Pancreas (tissue), 10 donors: ENCODE results near the gene COMMD1. TPM values are rescaled to one million over a fixed set of nuclear protein-coding genes. Genes with fewer than 3 reads are reported as not detected.

ENCODE experiments used
- ATAC-seq, 4 donors: fragments of 200-7000 bp; cut with Tn5 transposase; one replicate each; pipeline versions ENCODE4 v1.8.0 to v1.9.1; 2020; ENCODE audit warnings: mild to moderate bottlenecking in 4 of 4, moderate library complexity in 4 of 4
- DNase-seq, 6 donors: peaks; one replicate each; pipeline ENCODE4 v3.0.0-alpha.2; 2020
- FAIRE-seq: peaks from 2 replicates; lab custom pipeline; 2012; peaks lifted over from hg19 to GRCh38; lab: Jason Lieb, UNC
- H3K27ac ChIP-seq, 4 donors: fragments of 200-600 bp; sonication (generic); 1 replicate in 3 of 4; 2 replicates in 1 of 4; pipeline versions ENCODE4 v1.5.0 to v1.8.0; 2020
- H3K27me3 ChIP-seq, 4 donors: fragments of 200-600 bp; one replicate each; pipeline ENCODE4 v1.8.0; 2021
- H3K36me3 ChIP-seq, 3 donors: fragments of 200-600 bp; sonication (generic) in 1 of 3; one replicate each; pipeline versions ENCODE4 v1.5.0 to v1.8.0; 2020 to 2021
- H3K4me1 ChIP-seq, 3 donors: fragments of 200-600 bp; one replicate each; pipeline ENCODE4 v1.8.0; 2021
- H3K4me3 ChIP-seq, 4 donors: fragments of 200-600 bp; sonication (generic) in 2 of 4; one replicate each; pipeline versions ENCODE4 v1.5.0 to v1.8.0; 2020 to 2021
- H3K9me3 ChIP-seq, 4 donors: fragments of 200-600 bp; one replicate each; pipeline ENCODE4 v1.8.0; 2021
- CTCF ChIP-seq, 4 donors: fragments of 200-600 bp; sonication (generic) in 3 of 4; IDR thresholded peaks; one replicate each; pipeline versions ENCODE4 v1.5.0 to v1.8.0; 2021; ENCODE audit warnings: antibody characterized with exemption in 4 of 4
- whole genome bisulfite sequencing, 2 donors: extraction: QIAGEN DNeasy Blood & Tissue Kit; methylation state at CpG; one replicate each; pipeline ENCODE4 v1.1.7; 2013; 5-methylcytosine and 5-hydroxymethylcytosine counted together
- intact Hi-C, 3 donors: fragments of 100-400 bp; cut with DNase I; formaldehyde crosslinking; loops; one replicate each; pipeline versions ENCODE4 v1.11.1 to v1.14.2; 2022
- polyA plus RNA-seq, 2 donors: library from polyadenylated mRNA; stranded (reverse); fragments of 200-250 nt; gene quantifications; one replicate each; pipeline ENCODE4 v1.2.3, GENCODE V29; 2013
- total RNA-seq, 6 donors: library from RNA; stranded (reverse); fragmentation: NEBNext Ultra II Directional in 4 of 6; extraction: Animal tissue kit (Norgen Biotek cat#: 25700) in 4 of 6; gene quantifications; one replicate each; pipeline versions ENCODE4 v1.2.1 to v1.2.4, GENCODE V29; 2021 to 2023
- donor health status: healthy with polysubstance abuse.
- donor health status: DM: no; HTN: no; CAD: no; lungs with moderate emphysema.
- donor health status: DM: no; HTN: no; CAD: no.
- donor health status: control.
- donor health status: control.
- donor health status: Bipolar disorder and iron deficiency.
- donor health status: DM: yes; HTN: yes; CAD: no.
- donor health status: DM: no; HTN: no; CAD: no.
- donor health status: DM: no; HTN: no; CAD: no.
- donor health status: DM: yes; HTN: yes; CAD: no.

COMMD1 gene
- total and polyA plus RNA-seq, 8 donors = 9.3 to 27.0 (median 15.8) TPM

- no peaks in the 10 kb centered on the region for H3K9me3 ChIP-seq
- H3K4me1 ChIP-seq = no peaks in the 10 kb centered on the region
- H3K36me3 ChIP-seq = no peaks in the 10 kb centered on the region
- H3K27me3 ChIP-seq = no peaks in the 10 kb centered on the region
- 92 to 97% methylated on average over 2 of the region's 2 CpGs for WGBS, 2 donors
- ATAC-seq = no peak
- intact Hi-C loops = no loop called here
- no peak for DNase-seq
- no peak for TF ChIP-seq CTCF (IDR thresholded peaks at IDR 0.05)
- no peak overlapping the region for H3K27ac ChIP-seq
- FAIRE-seq = no peak
- no peak overlapping the region for H3K4me3 ChIP-seq
Measured at GRCh38 chr2:62101886-62102285, 196.4 kb downstream of the COMMD1 start.

GRCh38 chr2:62102402-62102920 is 197.0 kb downstream of the COMMD1 start:
- no peak for FAIRE-seq
- TF ChIP-seq CTCF (IDR thresholded peaks at IDR 0.05) = no peak
- Histone ChIP-seq H3K27me3 (no peaks in the 10 kb centered on the region), H3K9me3 (no peaks in the 10 kb centered on the region), H3K27ac (no peak overlapping the region), H3K4me3 (no peak overlapping the region), H3K36me3 (no peaks in the 10 kb centered on the region), H3K4me1 (no peaks in the 10 kb centered on the region)
- no peak for ATAC-seq
- 98% methylated on average over 1 of the region's 1 CpG for WGBS, 2 donors
- intact Hi-C loops = no loop called here
- no peak for DNase-seq

GRCh38 chr2:62109554-62109953 is 204.1 kb downstream of the COMMD1 start:
- ATAC-seq (no peak), FAIRE-seq (no peak), DNase-seq (no peak)
- TF ChIP-seq CTCF (IDR thresholded peaks at IDR 0.05) = no peak
- no peaks in the 10 kb centered on the region for H3K27me3 ChIP-seq
- WGBS, 2 donors = 72 to 80% methylated on average over 2 of the region's 2 CpGs
- intact Hi-C loops = no loop called here
- H3K36me3 ChIP-seq = no peaks in the 10 kb centered on the region
- H3K4me1 ChIP-seq = peaks cover 0 to 8% (median 0%) of the 10 kb centered on the region in 3 donors
- H3K9me3 ChIP-seq = no peaks in the 10 kb centered on the region
- H3K27ac ChIP-seq = no peak overlapping the region
- no peak overlapping the region for H3K4me3 ChIP-seq

- FAIRE-seq (no peak), DNase-seq (no peak), ATAC-seq (no peak)
- WGBS, 2 donors = 46 to 49% methylated on average over 4 of the region's 4 CpGs
- intact Hi-C loops = no loop called here
- Histone ChIP-seq H3K27ac (no peak overlapping the region), H3K36me3 (no peaks in the 10 kb centered on the region), H3K4me1 (peaks cover 0 to 15% (median 8%) of the 10 kb centered on the region in 3 donors), H3K27me3 (no peaks in the 10 kb centered on the region), H3K9me3 (no peaks in the 10 kb centered on the region), H3K4me3 (no peak overlapping the region)
- TF ChIP-seq CTCF (IDR thresholded peaks at IDR 0.05) = no peak
Measured at GRCh38 chr2:62110415-62111025, 205.0 kb downstream of the COMMD1 start.

- intact Hi-C loops = no loop called here
- no peaks in the 10 kb centered on the region for H3K9me3 ChIP-seq
- H3K27ac ChIP-seq = no peak overlapping the region
- no peaks in the 10 kb centered on the region for H3K36me3 ChIP-seq
- ATAC-seq (no peak), FAIRE-seq (no peak), DNase-seq (no peak)
- peaks cover 0 to 15% (median 8%) of the 10 kb centered on the region in 3 donors for H3K4me1 ChIP-seq
- H3K27me3 ChIP-seq = no peaks in the 10 kb centered on the region
- 79 to 84% methylated on average over 2 of the region's 2 CpGs for WGBS, 2 donors
- H3K4me3 ChIP-seq = no peak overlapping the region
- TF ChIP-seq CTCF (IDR thresholded peaks at IDR 0.05) = no peak
Measured at GRCh38 chr2:62112179-62112578, 206.7 kb downstream of the COMMD1 start.
